DND-41 (cell line): ENCODE results near the gene DUSP7.
A peak's percentile ranks its signal among the peaks of the same experiment; 100 is the strongest.

Experiments
- ATAC-seq: fragments of 200-7000 bp; cut with Tn5 transposase; 3 replicates; pipeline ENCODE4 v1.9.1; 2021; ENCODE audit warnings: low read depth; ENCODE audit not compliant: insufficient read depth
- DNase-seq: peaks from one replicate; pipeline ENCODE4 v3.0.0-alpha.2; 2020
- H2AFZ ChIP-seq: 2 replicates; pipeline ENCODE4 v1.6.0; 2012; ENCODE audit warnings: low read depth, low read length
- H3K27ac ChIP-seq: 2 replicates; pipeline ENCODE4 v1.5.1; 2012; ENCODE audit warnings: low read length, inconsistent platforms
- H3K27me3 ChIP-seq: fragments of 200-600 bp; sonication (generic); 2 replicates; pipeline ENCODE4 v1.6.0; 2012; ENCODE audit warnings: low read length, mild to moderate bottlenecking, inconsistent platforms; ENCODE audit not compliant: insufficient read depth, poor library complexity
- H3K36me3 ChIP-seq: 2 replicates; pipeline ENCODE4 v1.5.1; 2012; ENCODE audit warnings: low read length, inconsistent platforms; ENCODE audit not compliant: insufficient read depth
- H3K4me1 ChIP-seq: 2 replicates; pipeline ENCODE4 v1.5.1; 2012; ENCODE audit warnings: mild to moderate bottlenecking, low read length; ENCODE audit not compliant: insufficient read depth
- H3K4me2 ChIP-seq: 2 replicates; pipeline ENCODE4 v1.6.0; 2012; ENCODE audit warnings: mild to moderate bottlenecking, moderate library complexity, low read length, inconsistent platforms; ENCODE audit not compliant: insufficient read depth
- H3K4me3 ChIP-seq, 2 experiments: fragments of 200-600 bp in 1 of 2; shearing (Covaris generic) in 1 of 2; 2 replicates each; pipeline ENCODE4 v1.5.1; 2012 to 2016; ENCODE audit warnings: inconsistent platforms in 2 of 2, low read length in 2 of 2, mild to moderate bottlenecking in 2 of 2, low read depth in 1 of 2, moderate library complexity in 1 of 2
- H3K79me2 ChIP-seq: 2 replicates; pipeline ENCODE4 v1.6.0; 2012; ENCODE audit warnings: low read length, inconsistent platforms; ENCODE audit not compliant: insufficient read depth
- H3K9ac ChIP-seq: 2 replicates; pipeline ENCODE4 v1.6.0; 2012; ENCODE audit warnings: low read depth, mild to moderate bottlenecking, inconsistent platforms, low read length, moderate library complexity
- H3K9me3 ChIP-seq: 2 replicates; pipeline ENCODE4 v1.5.1; 2012; ENCODE audit warnings: low read length, moderate library complexity, mild to moderate bottlenecking, inconsistent platforms; ENCODE audit not compliant: insufficient read depth, severe bottlenecking
- H4K20me1 ChIP-seq: 2 replicates; pipeline ENCODE4 v1.6.0; 2012; ENCODE audit warnings: low read length; ENCODE audit not compliant: insufficient read depth
- EZH2 ChIP-seq: IDR thresholded peaks from 3 replicates; pipeline ENCODE4 v1.6.1; 2012; ENCODE audit warnings: borderline replicate concordance, low read depth, mild to moderate bottlenecking, moderate library complexity, low read length, inconsistent platforms; ENCODE audit not compliant: severe bottlenecking
- TF ChIP-seq, protein P1 (sequence below): IDR thresholded peaks from 2 replicates; pipeline ENCODE4 v1.5.1; 2012; ENCODE audit warnings: borderline replicate concordance, low read length, moderate library complexity, mild to moderate bottlenecking; ENCODE audit not compliant: poor library complexity, severe bottlenecking; ENCODE audit errors: extremely low read depth

DUSP7 gene

DNA sequence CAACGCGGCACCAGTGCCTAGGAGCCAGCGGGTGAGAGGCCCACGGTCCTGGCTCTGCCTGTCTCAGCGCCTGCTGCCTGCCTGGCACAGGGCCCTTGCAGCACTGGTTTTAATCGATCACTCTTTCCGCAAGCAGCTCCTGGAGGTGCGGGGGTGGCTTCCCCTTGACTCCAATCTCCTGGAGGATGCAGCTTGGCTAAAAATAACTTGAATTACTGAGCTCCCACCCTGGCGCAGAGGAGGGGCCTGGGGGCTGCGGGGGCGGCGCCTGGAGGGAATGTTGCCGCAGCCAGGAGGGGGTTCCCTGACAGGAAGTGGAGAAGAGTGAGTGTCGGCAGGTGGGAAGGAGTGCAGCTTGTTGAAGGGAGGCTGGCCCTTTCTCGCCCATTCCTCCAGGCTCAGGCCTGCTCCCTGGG, 50.8 kb downstream of the DUSP7 start:
- no peaks in the 10 kb centered on the region for H3K27me3 ChIP-seq
- TF ChIP-seq EZH2: no peak
- TF ChIP-seq, protein P1, sequence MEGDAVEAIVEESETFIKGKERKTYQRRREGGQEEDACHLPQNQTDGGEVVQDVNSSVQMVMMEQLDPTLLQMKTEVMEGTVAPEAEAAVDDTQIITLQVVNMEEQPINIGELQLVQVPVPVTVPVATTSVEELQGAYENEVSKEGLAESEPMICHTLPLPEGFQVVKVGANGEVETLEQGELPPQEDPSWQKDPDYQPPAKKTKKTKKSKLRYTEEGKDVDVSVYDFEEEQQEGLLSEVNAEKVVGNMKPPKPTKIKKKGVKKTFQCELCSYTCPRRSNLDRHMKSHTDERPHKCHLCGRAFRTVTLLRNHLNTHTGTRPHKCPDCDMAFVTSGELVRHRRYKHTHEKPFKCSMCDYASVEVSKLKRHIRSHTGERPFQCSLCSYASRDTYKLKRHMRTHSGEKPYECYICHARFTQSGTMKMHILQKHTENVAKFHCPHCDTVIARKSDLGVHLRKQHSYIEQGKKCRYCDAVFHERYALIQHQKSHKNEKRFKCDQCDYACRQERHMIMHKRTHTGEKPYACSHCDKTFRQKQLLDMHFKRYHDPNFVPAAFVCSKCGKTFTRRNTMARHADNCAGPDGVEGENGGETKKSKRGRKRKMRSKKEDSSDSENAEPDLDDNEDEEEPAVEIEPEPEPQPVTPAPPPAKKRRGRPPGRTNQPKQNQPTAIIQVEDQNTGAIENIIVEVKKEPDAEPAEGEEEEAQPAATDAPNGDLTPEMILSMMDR: no peak
- H2AFZ ChIP-seq: peak overlapping the region; percentile 3; the same call in 1 of the 2 replicates
- H3K4me2 ChIP-seq: no peak overlapping the region
- no peak overlapping the region for H3K4me3 ChIP-seq
- H3K79me2 ChIP-seq: no peaks in the 10 kb centered on the region
- peak; percentile 34 for DNase-seq
- H3K36me3 ChIP-seq: no peaks in the 10 kb centered on the region
- no peaks in the 10 kb centered on the region for H4K20me1 ChIP-seq
- H3K9me3 ChIP-seq: no peaks in the 10 kb centered on the region
- no peak overlapping the region for H3K9ac ChIP-seq
- no peak overlapping the region for H3K27ac ChIP-seq
- peaks cover 21% of the 10 kb centered on the region for H3K4me1 ChIP-seq
- ATAC-seq: 0 out of 3 replicates have a peak, but pooled peaks have one; percentile 10

DNA sequence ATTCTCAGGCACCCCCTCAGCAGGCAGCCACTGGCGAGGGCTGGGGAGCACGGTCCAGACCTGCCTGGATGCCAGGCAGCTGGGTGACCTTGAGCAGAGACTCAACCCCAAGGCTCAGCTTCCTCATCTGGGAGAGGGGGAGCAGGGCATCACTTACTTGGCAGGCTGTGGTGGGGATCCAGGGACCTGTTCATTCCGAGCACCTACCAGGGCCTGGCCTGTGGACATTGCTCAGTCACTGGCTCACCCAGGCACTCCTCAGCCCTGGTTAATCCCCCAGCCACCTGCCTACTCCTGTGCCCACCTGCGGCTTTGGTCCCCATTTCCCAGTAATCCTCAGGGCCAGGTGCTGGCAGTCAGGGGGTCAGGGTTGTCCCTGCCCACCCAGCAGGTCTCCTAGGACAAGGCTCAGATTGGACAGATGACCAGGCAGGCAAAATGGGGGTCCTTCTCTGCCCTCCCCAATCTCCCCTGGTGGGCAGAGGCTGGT, 51.4 kb downstream of the DUSP7 start:
- no peak overlapping the region for H3K4me3 ChIP-seq
- H3K27me3 ChIP-seq: no peaks in the 10 kb centered on the region
- peaks cover 21% of the 10 kb centered on the region for H3K4me1 ChIP-seq
- H3K27ac ChIP-seq: no peak overlapping the region
- no peaks in the 10 kb centered on the region for H3K36me3 ChIP-seq
- H4K20me1 ChIP-seq: no peaks in the 10 kb centered on the region
- no peaks in the 10 kb centered on the region for H3K9me3 ChIP-seq
- no peak overlapping the region for H2AFZ ChIP-seq
- TF ChIP-seq, protein P1: no peak
- no peak for TF ChIP-seq EZH2
- ATAC-seq: no peak
- no peak overlapping the region for H3K4me2 ChIP-seq
- H3K9ac ChIP-seq: no peak overlapping the region
- no peaks in the 10 kb centered on the region for H3K79me2 ChIP-seq
- DNase-seq: no peak

DNA sequence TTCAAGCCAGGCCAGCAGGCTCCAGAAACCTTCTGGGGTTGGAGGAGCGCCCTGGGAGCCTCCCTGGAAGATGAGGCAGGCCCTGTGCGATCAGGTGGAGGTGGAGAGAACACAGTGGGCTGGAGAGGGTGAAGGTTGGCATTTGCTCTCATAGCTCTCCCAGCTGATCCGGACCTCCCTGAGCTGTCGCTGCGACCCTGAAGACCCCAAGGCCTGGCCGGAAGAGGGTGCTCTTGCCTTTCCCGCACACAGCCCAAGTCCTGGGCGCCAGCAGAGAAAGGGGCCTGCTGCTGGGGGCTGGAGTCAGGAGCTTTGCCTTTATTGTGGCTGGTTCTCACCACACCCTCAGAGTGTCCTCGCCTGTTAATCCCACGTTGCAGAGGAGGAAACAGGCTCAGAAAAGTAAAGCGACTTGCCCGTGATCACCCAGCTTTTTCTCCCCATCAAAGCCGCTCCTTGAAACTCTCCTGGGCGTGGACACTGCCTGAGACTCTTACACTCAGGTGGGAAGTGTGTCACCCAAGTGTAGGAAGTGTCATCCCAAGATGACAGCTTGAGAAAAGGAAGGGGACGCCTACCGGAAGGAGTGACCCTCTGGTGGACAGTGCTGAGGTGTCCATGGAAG, 52.1 kb downstream of the DUSP7 start:
- DNase-seq (no peak), ATAC-seq (no peak)
- Histone ChIP-seq H3K27ac (no peak overlapping the region), H3K79me2 (no peaks in the 10 kb centered on the region), H3K36me3 (no peaks in the 10 kb centered on the region), H3K27me3 (no peaks in the 10 kb centered on the region), H2AFZ (no peak overlapping the region), H3K9me3 (no peaks in the 10 kb centered on the region), H4K20me1 (no peaks in the 10 kb centered on the region), H3K4me2 (no peak overlapping the region), H3K4me1 (peaks cover 21% of the 10 kb centered on the region), H3K4me3 (no peak overlapping the region), H3K9ac (no peak overlapping the region)
- TF ChIP-seq, protein P1: peak; percentile 39
- no peak for TF ChIP-seq EZH2
